ENCODE results near the gene MAPK13. TPM values are rescaled to one million over a fixed set of nuclear protein-coding genes. Genes with fewer than 3 reads are reported as not detected.
A peak's percentile ranks its signal among the peaks of the same experiment; 100 is the strongest.
"Not testable (repeated sequence)": the region's sequence is repeated elsewhere in the genome, so short reads cannot be mapped to it uniquely, and the experiment has no call there.

MAPK13 gene
- total RNA-seq, 1 donor from 2014 or later = 12.2 TPM

DNA sequence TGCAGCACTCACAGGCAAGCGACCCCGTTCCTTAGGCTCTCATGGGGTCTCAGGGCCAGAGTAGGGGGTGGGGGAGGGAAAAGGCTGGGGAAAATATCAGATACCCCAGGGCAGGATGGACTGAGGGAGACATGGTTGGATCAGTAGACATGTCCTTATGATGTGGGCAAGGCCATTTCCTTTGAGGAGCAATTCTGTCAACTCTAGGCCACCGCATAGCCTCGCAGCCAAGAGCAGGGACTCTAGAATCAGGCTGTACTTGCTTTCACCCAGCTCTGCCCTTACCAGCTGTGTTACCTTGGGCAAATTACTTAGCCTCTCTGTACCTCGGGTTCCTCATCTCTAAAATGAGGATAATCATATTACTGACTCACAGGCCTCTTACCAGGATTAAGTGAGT lies 2.2 kb upstream of the MAPK13 start:
- no peak for DNase-seq

- no peak for DNase-seq
Measured at GRCh38 chr6:36128793-36129192, 1.5 kb upstream of the MAPK13 start.

- not testable (repeated sequence) for DNase-seq
Measured at GRCh38 chr6:36129334-36129733, 979 bp upstream of the MAPK13 start.

GRCh38 chr6:36130667-36131510 lies 576 bp downstream of the MAPK13 start:
- DNase-seq = peak; percentile 48

GRCh38 chr6:36131511-36132245 lies 1.4 kb downstream of the MAPK13 start:
- DNase-seq = peak; percentile 57

DNA sequence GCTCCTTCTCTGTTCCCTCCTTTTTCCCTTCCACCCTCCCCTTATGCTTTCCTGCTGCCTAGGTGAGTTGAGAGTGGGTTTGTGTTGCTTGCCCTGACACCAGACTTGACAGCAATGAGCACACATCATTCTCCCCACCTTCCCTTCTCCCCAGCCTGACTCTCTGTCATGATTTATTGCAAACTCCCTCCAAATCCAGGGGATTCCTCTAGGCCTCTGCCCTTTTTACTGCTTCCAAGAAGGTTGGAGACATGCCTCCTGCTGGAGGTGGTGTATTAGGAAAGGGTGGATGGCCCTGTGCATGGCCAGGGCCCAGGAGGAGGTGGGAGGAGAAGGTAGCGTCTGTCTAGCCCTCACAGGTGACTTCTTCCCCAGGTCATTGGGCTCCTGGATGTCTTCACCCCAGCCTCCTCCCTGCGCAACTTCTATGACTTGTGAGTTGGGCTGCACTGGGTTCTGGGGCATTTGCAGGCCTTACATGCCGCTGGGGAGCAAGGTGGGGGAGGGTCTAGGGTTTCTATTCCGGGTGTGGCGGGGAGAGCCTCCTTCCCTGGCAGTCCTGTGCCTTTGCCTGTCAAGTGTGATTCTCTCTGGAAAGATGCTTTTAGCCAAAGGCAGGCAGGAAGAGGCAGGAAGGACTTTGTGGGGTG lies 2.1 kb downstream of the MAPK13 start:
- no peak for DNase-seq

DNA sequence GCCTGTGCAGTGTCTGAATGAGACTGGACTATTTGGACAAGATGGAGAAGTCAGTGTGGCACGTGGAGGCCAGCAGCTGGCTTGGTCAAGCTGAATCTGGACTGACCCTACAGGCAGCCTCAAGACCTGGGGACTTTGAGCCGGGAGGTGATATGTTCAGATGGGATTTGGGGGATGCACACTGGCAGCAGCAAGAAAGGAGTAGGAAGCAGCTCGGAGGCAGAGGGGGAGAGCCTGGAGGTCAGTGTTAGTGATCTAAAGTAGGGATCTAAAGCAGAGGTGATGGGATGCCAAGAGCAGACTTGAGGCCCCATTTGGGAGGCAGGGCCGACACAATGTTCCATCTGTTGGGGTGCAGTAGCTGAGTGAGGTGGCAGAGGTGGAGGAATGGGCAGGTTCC lies 2.8 kb downstream of the MAPK13 start:
- DNase-seq = no peak

GRCh38 chr6:36133912-36134311 lies 3.6 kb downstream of the MAPK13 start:
- no peak for DNase-seq

DNA sequence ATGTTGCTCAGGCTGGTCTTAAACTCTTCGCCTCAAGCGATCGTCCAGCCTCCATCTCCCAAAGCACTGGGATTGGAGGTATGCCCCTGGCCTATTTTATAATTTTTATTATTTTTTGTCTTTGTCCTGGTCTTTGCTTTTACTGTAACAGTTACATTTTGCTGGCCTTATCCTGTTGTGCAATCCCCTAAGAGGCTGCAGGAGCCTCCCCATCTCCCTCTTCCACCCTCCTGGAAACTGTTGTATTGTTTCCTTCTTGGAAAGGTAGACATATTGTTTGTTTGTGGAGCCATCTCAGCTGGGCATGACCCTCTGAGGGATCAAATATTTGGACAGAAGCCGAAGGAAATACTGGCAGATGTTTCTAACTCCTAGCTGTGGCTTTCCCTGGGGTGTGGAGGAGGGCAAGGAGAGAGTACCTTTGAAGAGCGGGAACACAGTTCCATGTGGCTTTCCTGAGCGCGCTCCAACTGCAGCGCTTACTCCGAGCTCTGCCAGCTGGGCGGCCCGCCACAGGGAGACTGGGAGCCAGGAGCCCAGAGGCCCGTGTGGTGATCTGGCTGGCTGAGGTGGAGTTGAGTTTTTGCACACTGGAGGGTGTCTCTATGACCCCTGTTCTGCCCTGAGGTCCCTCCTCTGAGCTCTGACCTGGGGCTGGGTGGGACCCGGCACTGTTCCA lies 4.9 kb downstream of the MAPK13 start:
- DNase-seq = no peak

DNA sequence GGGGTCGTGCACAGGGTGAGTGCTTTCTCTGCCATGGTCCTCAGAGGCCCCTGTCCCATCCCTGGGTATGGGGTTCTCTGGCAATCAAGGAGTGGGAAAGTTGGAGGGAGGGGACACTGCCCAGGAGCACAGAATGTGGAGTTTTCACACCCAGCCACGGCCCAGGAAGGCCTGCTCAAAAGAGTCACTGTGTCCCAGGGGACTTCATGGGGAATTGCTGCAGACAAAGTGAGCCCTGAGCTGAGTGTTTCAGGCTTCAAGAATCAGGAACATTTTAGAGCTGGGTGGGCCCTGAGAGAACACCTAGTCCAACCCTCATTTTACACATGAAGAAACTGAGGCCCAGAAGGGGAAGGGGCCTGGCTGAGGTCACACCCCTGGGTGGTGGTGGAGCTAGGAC lies 5.7 kb downstream of the MAPK13 start:
- no peak for DNase-seq

- DNase-seq = no peak
Measured at GRCh38 chr6:36136551-36136950, 6.2 kb downstream of the MAPK13 start.

- DNase-seq = no peak
Measured at GRCh38 chr6:36138667-36139066, 8.4 kb downstream of the MAPK13 start.

DNA sequence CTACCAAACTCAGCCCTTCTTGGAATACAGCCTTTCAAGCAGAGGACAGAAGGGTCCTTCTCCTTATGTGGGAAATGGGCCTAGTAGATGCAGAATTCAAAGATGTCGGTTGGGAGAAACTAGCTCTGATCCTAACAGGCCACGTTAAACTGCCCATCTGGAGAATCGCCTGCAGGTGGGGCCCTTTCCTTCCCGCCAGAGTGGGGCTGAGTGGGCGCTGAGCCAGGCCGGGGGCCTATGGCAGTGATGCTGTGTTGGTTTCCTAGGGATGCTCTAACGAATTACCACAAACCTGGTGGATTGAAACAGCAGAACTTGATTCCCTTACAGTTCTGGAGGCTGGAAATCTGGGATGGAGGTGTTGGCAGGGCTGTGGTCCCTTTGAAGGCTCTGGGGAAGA lies 9.1 kb downstream of the MAPK13 start:
- DNase-seq = peak; percentile 64

- DNase-seq = peak; percentile 52
Measured at GRCh38 chr6:36139991-36140710, 9.8 kb downstream of the MAPK13 start.

DNA sequence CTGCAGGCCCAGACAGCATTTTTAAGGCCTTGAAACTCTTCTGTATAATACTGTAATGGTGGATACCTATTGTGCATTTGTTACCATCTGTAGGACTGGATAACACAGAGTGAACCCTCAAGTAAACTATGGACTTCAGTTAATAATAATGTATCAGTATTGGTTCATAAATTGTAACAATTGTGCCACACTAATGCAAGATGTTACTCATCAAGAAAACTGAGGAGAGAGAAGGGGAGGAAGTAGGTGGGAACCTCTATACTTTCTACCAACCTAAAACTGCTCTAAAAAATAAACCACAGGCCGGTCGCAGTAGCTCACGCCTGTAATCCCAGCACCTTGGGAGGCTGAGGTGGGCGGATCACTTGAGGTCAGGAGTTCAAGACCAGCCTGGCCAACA lies 10.8 kb downstream of the MAPK13 start:
- no peak for DNase-seq

DNA sequence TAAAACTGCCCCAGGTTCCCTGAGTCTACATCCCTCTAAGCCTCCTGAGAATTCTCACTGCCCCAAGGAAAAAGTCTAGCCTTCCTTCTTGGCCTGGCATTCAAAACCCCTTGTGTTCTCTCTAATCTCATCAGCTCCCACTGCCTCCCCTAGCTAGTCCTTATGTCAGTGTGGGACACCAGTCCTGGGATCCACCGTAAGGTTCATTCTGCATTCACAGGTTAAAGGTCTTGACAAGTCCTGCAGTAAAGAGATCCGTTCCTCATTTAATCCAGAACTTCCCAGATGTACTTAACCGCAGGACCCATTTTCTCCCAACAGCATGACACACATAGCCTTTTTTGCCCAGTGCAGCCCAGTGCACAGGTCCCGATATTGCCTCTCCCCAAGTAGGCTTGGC lies 11.6 kb downstream of the MAPK13 start:
- DNase-seq = no peak

- no peak for DNase-seq
Measured at GRCh38 chr6:36142971-36143838, 12.9 kb downstream of the MAPK13 start.

GRCh38 chr6:36145495-36145894 lies 15.2 kb downstream of the MAPK13 start:
- no peak for DNase-seq

DNA sequence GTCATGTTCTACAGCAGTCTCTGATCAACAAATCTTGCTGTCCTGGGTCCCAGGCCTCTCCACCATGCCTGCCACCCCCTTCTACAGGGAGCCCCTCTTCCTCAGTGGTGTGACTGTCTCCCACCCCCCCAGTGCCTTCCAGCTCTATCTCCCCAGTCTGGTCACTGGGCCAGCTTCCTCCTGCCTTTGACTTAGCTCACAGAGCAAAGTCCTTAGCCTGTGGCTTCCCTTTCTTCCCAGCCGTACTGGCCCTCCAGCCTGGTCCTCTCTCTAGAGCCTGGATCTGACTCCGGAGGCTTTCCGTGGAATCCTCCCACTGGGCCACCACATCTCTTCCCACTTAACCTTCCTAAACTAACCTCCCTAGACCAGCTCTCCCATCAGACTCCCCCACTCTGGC lies 17.0 kb downstream of the MAPK13 start:
- no peak for DNase-seq

- no peak for DNase-seq
Measured at GRCh38 chr6:36149476-36149875, 19.2 kb downstream of the MAPK13 start.

GRCh38 chr6:36150283-36150682 lies 20.0 kb downstream of the MAPK13 start:
- DNase-seq = no peak
